ENCODE data around the gene ZNF697. TPM values are rescaled to one million over a fixed set of nuclear protein-coding genes. Genes with fewer than 3 reads are reported as not detected.

Gene ZNF697
- total and polyA plus RNA-seq, 2 donors from 2014 or later (not counting 2 experiments from before 2014, with no cell fraction given), result 2.1 to 6.7 TPM

Other genes with a start within 250 kb of the ZNF697 start
- not detected in 2 replicates for gene HSD3B2, start 233.1 kb downstream of the ZNF697 start, total RNA-seq
- not detected in 2 replicates for gene HSD3B2, start 233.1 kb downstream of the ZNF697 start, polyA plus RNA-seq
- gene HSD3B1, start 141.1 kb downstream of the ZNF697 start, total RNA-seq, result 0.07 TPM in 1 of 2 replicates, not detected in the other
- 0.06 and 0.08 TPM in 2 replicates for gene HSD3B1, start 141.1 kb downstream of the ZNF697 start, polyA plus RNA-seq
- gene PHGDH, start 63.7 kb upstream of the ZNF697 start, total RNA-seq, result 104 and 195 TPM in 2 replicates
- gene PHGDH, start 63.7 kb upstream of the ZNF697 start, polyA plus RNA-seq, result 121 and 247 TPM in 2 replicates
- gene HMGCS2, start 120.6 kb upstream of the ZNF697 start, total RNA-seq, result not detected in 2 replicates
- not detected in 2 replicates for gene HMGCS2, start 120.6 kb upstream of the ZNF697 start, polyA plus RNA-seq
- gene REG4, start 163.2 kb upstream of the ZNF697 start, total RNA-seq, result not detected in 2 replicates
- gene REG4, start 163.2 kb upstream of the ZNF697 start, polyA plus RNA-seq, result not detected in 2 replicates
- not detected in 2 replicates for gene ADAM30, start 248.2 kb upstream of the ZNF697 start, total RNA-seq
- gene ADAM30, start 248.2 kb upstream of the ZNF697 start, polyA plus RNA-seq, result not detected in 2 replicates

Data from foreskin keratinocyte (primary cell).